Measurements from ENCODE around the gene TMEM38B. TPM values are rescaled to one million over a fixed set of nuclear protein-coding genes. Genes with fewer than 3 reads are reported as not detected.

The TMEM38B gene
- total RNA-seq, 4 donors from 2014 or later: 4.4 to 24.3 (median 17.1) TPM

GRCh38 chr9:105673850-105674387 lies 20.4 kb upstream of the TMEM38B start:
- Histone ChIP-seq H3K36me3 (no peaks in the 10 kb centered on the region), H3K4me1 (no peaks in the 10 kb centered on the region), H3K27me3 (no peaks in the 10 kb centered on the region), H3K4me3 (no peak overlapping the region), H3K9me3 (no peaks in the 10 kb centered on the region), H3K27ac (no peak overlapping the region)
- intact Hi-C loops (cut with DNase I; ENCODE audit: low total_unique reads): no loop called here
- no peak for DNase-seq
- TF ChIP-seq, protein P1, sequence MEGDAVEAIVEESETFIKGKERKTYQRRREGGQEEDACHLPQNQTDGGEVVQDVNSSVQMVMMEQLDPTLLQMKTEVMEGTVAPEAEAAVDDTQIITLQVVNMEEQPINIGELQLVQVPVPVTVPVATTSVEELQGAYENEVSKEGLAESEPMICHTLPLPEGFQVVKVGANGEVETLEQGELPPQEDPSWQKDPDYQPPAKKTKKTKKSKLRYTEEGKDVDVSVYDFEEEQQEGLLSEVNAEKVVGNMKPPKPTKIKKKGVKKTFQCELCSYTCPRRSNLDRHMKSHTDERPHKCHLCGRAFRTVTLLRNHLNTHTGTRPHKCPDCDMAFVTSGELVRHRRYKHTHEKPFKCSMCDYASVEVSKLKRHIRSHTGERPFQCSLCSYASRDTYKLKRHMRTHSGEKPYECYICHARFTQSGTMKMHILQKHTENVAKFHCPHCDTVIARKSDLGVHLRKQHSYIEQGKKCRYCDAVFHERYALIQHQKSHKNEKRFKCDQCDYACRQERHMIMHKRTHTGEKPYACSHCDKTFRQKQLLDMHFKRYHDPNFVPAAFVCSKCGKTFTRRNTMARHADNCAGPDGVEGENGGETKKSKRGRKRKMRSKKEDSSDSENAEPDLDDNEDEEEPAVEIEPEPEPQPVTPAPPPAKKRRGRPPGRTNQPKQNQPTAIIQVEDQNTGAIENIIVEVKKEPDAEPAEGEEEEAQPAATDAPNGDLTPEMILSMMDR (IDR thresholded peaks at IDR 0.05): no peak
- no peak for TF ChIP-seq POLR2A (IDR thresholded peaks at IDR 0.05)

- Histone ChIP-seq H3K36me3 (no peaks in the 10 kb centered on the region), H3K9me3 (no peaks in the 10 kb centered on the region), H3K27ac (no peak overlapping the region), H3K4me1 (no peaks in the 10 kb centered on the region), H3K4me3 (no peak overlapping the region), H3K27me3 (no peaks in the 10 kb centered on the region)
- intact Hi-C loops (cut with DNase I; ENCODE audit: low total_unique reads): no loop called here
- TF ChIP-seq, protein P1 (IDR thresholded peaks at IDR 0.05): no peak
- DNase-seq: no peak
Measured at GRCh38 chr9:105676351-105676923, 17.9 kb upstream of the TMEM38B start.

DNA sequence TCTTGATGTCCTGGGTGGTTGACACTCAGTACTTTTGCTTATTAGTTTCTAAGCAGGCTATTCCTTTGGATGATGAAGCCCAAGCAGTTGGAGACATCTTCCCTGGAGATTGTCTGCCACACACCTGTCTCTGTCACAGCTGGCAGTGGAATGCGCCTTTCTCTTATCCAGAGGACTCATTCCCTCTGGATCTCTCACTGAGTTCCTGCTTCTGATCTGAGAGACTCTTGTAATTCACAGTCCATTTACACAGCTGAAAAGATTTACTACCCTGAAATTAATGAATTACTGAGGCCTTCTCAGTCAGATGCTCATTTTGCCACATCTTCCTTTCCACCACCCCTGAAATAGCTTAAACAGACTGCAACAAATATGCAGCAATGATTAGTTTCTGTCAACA lies 16.2 kb upstream of the TMEM38B start:
- no peak overlapping the region for H3K27ac ChIP-seq
- H3K4me3 ChIP-seq: no peak overlapping the region
- no peaks in the 10 kb centered on the region for H3K9me3 ChIP-seq
- H3K36me3 ChIP-seq: no peaks in the 10 kb centered on the region
- H3K4me1 ChIP-seq: no peaks in the 10 kb centered on the region
- DNase-seq: no peak
- TF ChIP-seq, protein P1 (IDR thresholded peaks at IDR 0.05): no peak
- intact Hi-C loops (cut with DNase I; ENCODE audit: low total_unique reads): no loop called here
- no peaks in the 10 kb centered on the region for H3K27me3 ChIP-seq

GRCh38 chr9:105678781-105679180 lies 15.6 kb upstream of the TMEM38B start:
- Histone ChIP-seq H3K4me1 (no peaks in the 10 kb centered on the region), H3K36me3 (no peaks in the 10 kb centered on the region), H3K27me3 (no peaks in the 10 kb centered on the region), H3K9me3 (no peaks in the 10 kb centered on the region), H3K27ac (no peak overlapping the region), H3K4me3 (no peak overlapping the region)
- no peak for DNase-seq
- TF ChIP-seq, protein P1 (IDR thresholded peaks at IDR 0.05): no peak
- TF ChIP-seq POLR2A (IDR thresholded peaks at IDR 0.05): no peak
- intact Hi-C loops (cut with DNase I; ENCODE audit: low total_unique reads): no loop called here

DNA sequence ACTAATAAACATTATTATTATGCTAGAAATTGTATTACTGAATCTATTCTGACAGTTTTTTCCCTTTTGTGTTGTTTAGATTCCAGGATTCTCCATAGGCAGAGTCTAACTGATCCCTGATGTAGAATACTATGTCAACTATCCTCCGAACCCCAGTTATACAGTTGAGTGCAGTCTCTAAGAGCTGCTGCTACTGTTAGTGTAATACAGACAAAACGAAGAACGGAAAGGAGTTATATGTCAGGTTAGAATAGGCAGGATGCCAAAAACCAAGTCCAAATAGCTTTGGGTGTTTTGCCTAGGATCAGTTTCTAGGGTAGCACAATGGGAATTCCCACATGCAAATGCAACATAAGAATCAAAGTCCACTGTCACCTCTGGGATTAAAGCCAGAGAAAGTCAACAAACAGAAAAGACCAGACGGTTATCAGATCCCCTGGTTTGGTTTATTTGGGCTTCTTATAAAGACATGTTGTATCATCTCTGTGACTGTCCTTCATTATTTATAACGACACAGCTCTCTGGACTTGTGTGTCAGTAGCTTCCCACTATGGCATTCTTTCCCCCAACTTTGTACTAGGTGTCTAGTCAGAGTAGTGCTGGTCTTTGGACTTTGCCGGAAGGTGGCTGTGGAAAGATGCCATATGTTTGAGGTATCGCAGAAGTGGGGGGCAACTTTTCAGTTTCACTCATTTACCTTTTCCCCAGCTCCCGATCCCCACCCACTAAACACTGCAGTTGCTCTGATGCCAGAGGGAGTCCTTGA lies 14.9 kb upstream of the TMEM38B start:
- DNase-seq: no peak
- no peaks in the 10 kb centered on the region for H3K4me1 ChIP-seq
- H3K27me3 ChIP-seq: no peaks in the 10 kb centered on the region
- no peak overlapping the region for H3K27ac ChIP-seq
- TF ChIP-seq POLR2A (IDR thresholded peaks at IDR 0.05): no peak
- TF ChIP-seq, protein P1 (IDR thresholded peaks at IDR 0.05): no peak
- H3K36me3 ChIP-seq: no peaks in the 10 kb centered on the region
- no peak overlapping the region for H3K4me3 ChIP-seq
- intact Hi-C loops (cut with DNase I; ENCODE audit: low total_unique reads): no loop called here
- no peaks in the 10 kb centered on the region for H3K9me3 ChIP-seq
